GM21528 (cell line): Measurements from ENCODE around the gene PGLYRP1.

Experiments
- ATAC-seq: cut with Tn5 transposase; IDR thresholded peaks from one replicate; pipeline ENCODE4 v1.9.1; 2021; ENCODE audit warnings: mild to moderate bottlenecking, moderate library complexity; ENCODE audit not compliant: unreplicated experiment, low FRiP score

Gene PGLYRP1

GRCh38 chr19:46006411-46006810, 16.4 kb downstream of the PGLYRP1 start:
- no peak for ATAC-seq

GRCh38 chr19:46002678-46003275, 20.1 kb downstream of the PGLYRP1 start:
- ATAC-seq, result no peak

GRCh38 chr19:46000491-46001246, 22.2 kb downstream of the PGLYRP1 start:
- ATAC-seq, result no peak

- no peak for ATAC-seq
Measured at GRCh38 chr19:45999653-46000121, 23.2 kb downstream of the PGLYRP1 start.

DNA sequence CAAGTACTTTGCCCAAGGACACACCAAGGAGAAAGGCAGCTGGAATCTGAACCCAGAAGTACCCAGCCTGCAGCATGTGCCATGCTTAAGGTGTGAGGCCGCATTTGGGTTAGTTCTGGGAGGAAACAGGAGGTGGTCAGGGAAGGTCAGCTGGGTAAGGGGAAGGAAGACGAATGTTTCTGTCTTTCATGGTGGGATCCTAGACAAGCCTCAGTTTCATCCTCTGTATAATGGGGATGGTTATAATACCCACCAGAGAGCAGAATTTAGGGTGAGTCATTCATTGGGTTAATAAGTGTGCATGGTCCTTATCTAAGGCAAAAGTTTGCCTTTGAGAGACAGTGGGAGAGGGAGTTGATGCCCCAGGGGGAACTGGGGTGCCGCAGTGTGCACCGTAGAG, 24.0 kb downstream of the PGLYRP1 start:
- ATAC-seq, result no peak

- ATAC-seq, result no peak
Measured at GRCh38 chr19:45996933-45997332, 25.9 kb downstream of the PGLYRP1 start.

DNA sequence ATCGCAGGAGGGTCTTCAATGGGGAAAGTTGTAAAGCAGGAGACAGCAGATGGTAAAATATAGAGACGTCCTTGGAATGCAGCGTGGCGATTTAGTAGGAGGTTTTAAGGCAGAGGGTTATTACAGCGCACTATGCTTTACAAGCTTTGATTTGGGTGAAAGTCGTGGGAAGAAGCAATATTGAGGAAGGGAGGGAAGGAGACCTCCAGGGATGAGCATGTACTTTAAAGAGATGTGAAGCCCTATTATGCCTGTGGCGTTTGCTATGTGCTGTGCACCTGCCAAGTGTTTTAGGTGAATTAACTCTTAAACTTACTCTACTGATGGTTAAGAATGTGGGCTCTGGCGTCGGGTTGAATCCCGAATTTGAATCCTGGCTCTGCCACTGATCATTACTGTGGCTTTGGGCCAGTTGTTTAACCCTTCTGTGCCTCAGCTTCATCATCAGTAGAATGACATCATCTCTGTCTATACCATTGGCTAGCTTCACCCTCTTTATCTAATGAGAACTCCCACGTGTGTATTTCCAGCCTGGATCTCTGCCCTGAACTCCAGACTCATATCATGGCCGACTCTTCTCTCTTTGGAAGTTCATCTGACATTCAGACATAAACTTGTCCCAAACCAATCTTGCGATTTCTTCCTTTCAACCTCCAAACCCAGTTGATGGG, 27.0 kb downstream of the PGLYRP1 start:
- ATAC-seq, result no peak

GRCh38 chr19:45994998-45995714, 27.7 kb downstream of the PGLYRP1 start, which contains the start of gene CCDC61:
CCDC61 (plus strand) TSS chr19:45995467; CDS start chr19:46003019, 7,552 bp downstream.
- peak; percentile 95 for ATAC-seq

GRCh38 chr19:45994456-45994997, 28.3 kb downstream of the PGLYRP1 start:
- ATAC-seq, result no peak

DNA sequence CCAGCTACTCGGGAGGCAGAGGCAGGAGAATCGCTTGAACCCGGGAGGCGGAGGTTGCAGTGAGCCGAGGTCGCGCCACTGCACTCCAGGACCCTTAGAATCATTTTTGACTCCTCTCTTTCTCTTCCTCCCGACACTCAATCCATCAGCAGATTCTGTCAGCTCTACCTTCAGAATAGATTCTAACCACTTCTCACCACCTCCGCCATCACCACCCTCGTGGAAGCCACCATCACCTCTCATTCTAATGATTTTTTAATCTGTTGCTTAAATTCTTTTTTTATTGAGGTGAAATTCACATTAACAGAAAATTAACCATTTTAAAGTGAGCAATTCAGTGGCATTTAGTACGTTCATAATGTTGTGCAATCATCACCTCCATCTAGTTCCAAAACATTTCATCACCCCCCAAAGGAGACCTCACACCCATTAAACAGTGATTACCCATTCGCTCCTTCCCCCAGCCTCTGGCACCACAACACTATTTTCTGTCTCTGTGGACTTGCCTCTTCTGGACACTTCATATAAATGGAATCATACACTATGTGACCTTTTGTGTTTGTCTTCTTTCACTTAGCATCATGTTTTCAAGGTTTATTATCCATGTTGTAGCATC, 32.6 kb downstream of the PGLYRP1 start:
- ATAC-seq, result no peak

- no peak for ATAC-seq
Measured at GRCh38 chr19:45985321-45985720, 37.5 kb downstream of the PGLYRP1 start.

GRCh38 chr19:45981350-45981749, 41.5 kb downstream of the PGLYRP1 start:
- ATAC-seq, result no peak

DNA sequence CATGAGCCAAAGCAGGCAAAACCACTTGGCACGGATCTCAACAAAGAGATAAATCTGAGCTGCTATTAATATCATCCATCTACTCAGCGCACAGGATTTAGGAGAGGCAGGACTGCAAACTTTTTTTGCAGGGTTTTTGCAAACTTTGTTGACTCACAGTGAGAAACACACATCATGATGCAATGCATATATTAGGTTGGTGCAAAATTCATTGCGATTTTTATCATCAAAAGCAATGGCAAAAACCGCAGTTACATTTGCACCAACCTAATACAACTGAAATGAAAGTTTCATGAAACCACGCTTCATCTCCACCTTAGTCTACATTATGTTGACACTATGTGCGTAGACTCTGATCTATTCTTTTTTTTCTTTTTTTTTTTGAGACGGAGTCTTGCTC, 44.7 kb downstream of the PGLYRP1 start:
- no peak for ATAC-seq

- no peak for ATAC-seq
Measured at GRCh38 chr19:45976178-45976577, 46.7 kb downstream of the PGLYRP1 start.

GRCh38 chr19:45975306-45976070, 47.4 kb downstream of the PGLYRP1 start:
- no peak for ATAC-seq

GRCh38 chr19:45973553-45974338, 49.1 kb downstream of the PGLYRP1 start, which contains the start of gene NOVA2:
NOVA2 (minus strand) TSS chr19:45973865; CDS start chr19:45973351, 514 bp downstream.
- no peak for ATAC-seq

- ATAC-seq, result no peak
Measured at GRCh38 chr19:45972947-45973540, 49.8 kb downstream of the PGLYRP1 start.
